ENCODE data around the gene TMEM144.
"Not testable (repeated sequence)": the region's sequence is repeated elsewhere in the genome, so short reads cannot be mapped to it uniquely, and the experiment has no call there.

TMEM144 gene

GRCh38 chr4:158192439-158193158 lies 17.7 kb upstream of the TMEM144 start:
- DNase-seq = no peak

- no peak for DNase-seq
These were observed 17.0 kb upstream of the TMEM144 start for GRCh38 chr4:158193171-158193749.

GRCh38 chr4:158195297-158195696 lies 15.0 kb upstream of the TMEM144 start:
- no peak for DNase-seq

GRCh38 chr4:158197194-158197776 lies 13.0 kb upstream of the TMEM144 start:
- no peak for DNase-seq

- DNase-seq = no peak
These were observed 10.1 kb upstream of the TMEM144 start for GRCh38 chr4:158200214-158200613.

- DNase-seq = no peak
These were observed 9.0 kb upstream of the TMEM144 start for GRCh38 chr4:158201322-158201721.

GRCh38 chr4:158201876-158202275 lies 8.4 kb upstream of the TMEM144 start:
- no peak for DNase-seq

- DNase-seq = no peak
These were observed 7.8 kb upstream of the TMEM144 start for GRCh38 chr4:158202481-158202880.

GRCh38 chr4:158203436-158203835 lies 6.8 kb upstream of the TMEM144 start:
- no peak for DNase-seq

- no peak for DNase-seq
These were observed 6.4 kb upstream of the TMEM144 start for GRCh38 chr4:158203929-158204328.

- DNase-seq = no peak
These were observed 1.2 kb upstream of the TMEM144 start for GRCh38 chr4:158208963-158209640.

GRCh38 chr4:158211222-158211621 lies 936 bp downstream of the TMEM144 start:
- no peak for DNase-seq

GRCh38 chr4:158213466-158213865 lies 3.2 kb downstream of the TMEM144 start:
- no peak for DNase-seq

- DNase-seq = no peak
These were observed 4.6 kb downstream of the TMEM144 start for GRCh38 chr4:158214856-158215255.

GRCh38 chr4:158217763-158218162 lies 7.5 kb downstream of the TMEM144 start:
- no peak for DNase-seq

GRCh38 chr4:158219623-158220022 lies 9.3 kb downstream of the TMEM144 start:
- no peak for DNase-seq

- DNase-seq = not testable (repeated sequence)
These were observed 14.0 kb downstream of the TMEM144 start for GRCh38 chr4:158224318-158224717.

GRCh38 chr4:158224999-158225398 lies 14.7 kb downstream of the TMEM144 start:
- DNase-seq = not testable (repeated sequence)

GRCh38 chr4:158227880-158228279 lies 17.6 kb downstream of the TMEM144 start:
- DNase-seq = not testable (repeated sequence)

- not testable (repeated sequence) for DNase-seq
These were observed 18.1 kb downstream of the TMEM144 start for GRCh38 chr4:158228399-158228798.

- no peak for DNase-seq
These were observed 19.5 kb downstream of the TMEM144 start for GRCh38 chr4:158229768-158230167.

- no peak for DNase-seq
These were observed 24.4 kb downstream of the TMEM144 start for GRCh38 chr4:158234671-158235070.

GRCh38 chr4:158236304-158237030 lies 26.2 kb downstream of the TMEM144 start:
- DNase-seq = no peak

Measured in NCI-H226 (cell line).